GM21381 (cell line): ENCODE data around the gene PPA2.
"Not testable (repeated sequence)": the region's sequence is repeated elsewhere in the genome, so short reads cannot be mapped to it uniquely, and the experiment has no call there.

Experiments
- ATAC-seq: cut with Tn5 transposase; IDR thresholded peaks from one replicate; pipeline ENCODE4 v1.9.1; 2021; ENCODE audit warnings: mild to moderate bottlenecking, moderate library complexity; ENCODE audit not compliant: unreplicated experiment

Gene PPA2

GRCh38 chr4:105473324-105474098 is at the start of gene PPA2:
TSS of gene PPA2 (minus strand) at chr4:105474062. CDS start at chr4:105474050, 12 bp downstream.
- ATAC-seq = peak; percentile 85

GRCh38 chr4:105520819-105521790 is 47.2 kb upstream of the PPA2 start:
- peak; percentile 57 for ATAC-seq

- no peak for ATAC-seq
Observed at GRCh38 chr4:105510245-105510644, 36.4 kb upstream of the PPA2 start.

GRCh38 chr4:105509714-105510113 is 35.9 kb upstream of the PPA2 start:
- peak; percentile 24 for ATAC-seq

- ATAC-seq = peak; percentile 94
Observed at GRCh38 chr4:105509291-105509690, 35.4 kb upstream of the PPA2 start.

- ATAC-seq = no peak
Observed at GRCh38 chr4:105504744-105505143, 30.9 kb upstream of the PPA2 start.

- ATAC-seq = no peak
Observed at GRCh38 chr4:105503484-105503883, 29.6 kb upstream of the PPA2 start.

- no peak for ATAC-seq
Observed at GRCh38 chr4:105496899-105497298, 23.0 kb upstream of the PPA2 start.

- no peak for ATAC-seq
Observed at GRCh38 chr4:105495667-105496066, 21.8 kb upstream of the PPA2 start.

- no peak for ATAC-seq
Observed at GRCh38 chr4:105490523-105490922, 16.7 kb upstream of the PPA2 start.

GRCh38 chr4:105483840-105484239 is 10.0 kb upstream of the PPA2 start:
- no peak for ATAC-seq

- peak; percentile 3 for ATAC-seq
Observed at GRCh38 chr4:105474099-105474518, 247 bp upstream of the PPA2 start.

GRCh38 chr4:105472871-105473323 is 965 bp downstream of the PPA2 start:
- ATAC-seq = no peak

GRCh38 chr4:105471566-105472176 is 2.2 kb downstream of the PPA2 start:
- ATAC-seq = peak; percentile 34

GRCh38 chr4:105470766-105471165 is 3.1 kb downstream of the PPA2 start:
- ATAC-seq = no peak

- no peak for ATAC-seq
Observed at GRCh38 chr4:105469736-105470135, 4.1 kb downstream of the PPA2 start.

GRCh38 chr4:105466580-105466979 is 7.3 kb downstream of the PPA2 start:
- ATAC-seq = no peak

- not testable (repeated sequence) for ATAC-seq
Observed at GRCh38 chr4:105464563-105464962, 9.3 kb downstream of the PPA2 start.

- ATAC-seq = no peak
Observed at GRCh38 chr4:105462576-105462975, 11.3 kb downstream of the PPA2 start.

GRCh38 chr4:105461621-105462382 is 12.1 kb downstream of the PPA2 start:
- ATAC-seq = no peak
